ENCODE measurements around the gene RASSF1.
A peak's percentile ranks its signal among the peaks of the same experiment; 100 is the strongest.

Gene RASSF1

GRCh38 chr3:50303013-50303815, 37.4 kb downstream of the RASSF1 start, which contains the start of gene HYAL1:
Gene HYAL1, minus strand, starts transcription at chr3:50303574. Its CDS starts 618 bp downstream, at chr3:50302956.
- Histone ChIP-seq H3K9ac (ENCODE audit: low read length) (peak within 1 kb of the TSS; percentile 25), H3K27me3 (replicated peaks; ENCODE audit: control insufficient read depth, insufficient read depth, low read length) (no peaks in the 10 kb centered on the region), H3K9me3 (ENCODE audit: control insufficient read depth, low read length) (no peaks in the 10 kb centered on the region), H3K4me3 (ENCODE audit: low read length) (no peak within 1 kb of the TSS), H3K36me3 (ENCODE audit: control insufficient read depth, insufficient read depth, low read length, severe bottlenecking) (no peaks in the 10 kb centered on the region), H3K4me1 (ENCODE audit: control insufficient read depth, insufficient read depth, low read length) (peaks cover 18% of the 10 kb centered on the region)
- no peak for DNase-seq (ENCODE audit: low read depth)

DNA sequence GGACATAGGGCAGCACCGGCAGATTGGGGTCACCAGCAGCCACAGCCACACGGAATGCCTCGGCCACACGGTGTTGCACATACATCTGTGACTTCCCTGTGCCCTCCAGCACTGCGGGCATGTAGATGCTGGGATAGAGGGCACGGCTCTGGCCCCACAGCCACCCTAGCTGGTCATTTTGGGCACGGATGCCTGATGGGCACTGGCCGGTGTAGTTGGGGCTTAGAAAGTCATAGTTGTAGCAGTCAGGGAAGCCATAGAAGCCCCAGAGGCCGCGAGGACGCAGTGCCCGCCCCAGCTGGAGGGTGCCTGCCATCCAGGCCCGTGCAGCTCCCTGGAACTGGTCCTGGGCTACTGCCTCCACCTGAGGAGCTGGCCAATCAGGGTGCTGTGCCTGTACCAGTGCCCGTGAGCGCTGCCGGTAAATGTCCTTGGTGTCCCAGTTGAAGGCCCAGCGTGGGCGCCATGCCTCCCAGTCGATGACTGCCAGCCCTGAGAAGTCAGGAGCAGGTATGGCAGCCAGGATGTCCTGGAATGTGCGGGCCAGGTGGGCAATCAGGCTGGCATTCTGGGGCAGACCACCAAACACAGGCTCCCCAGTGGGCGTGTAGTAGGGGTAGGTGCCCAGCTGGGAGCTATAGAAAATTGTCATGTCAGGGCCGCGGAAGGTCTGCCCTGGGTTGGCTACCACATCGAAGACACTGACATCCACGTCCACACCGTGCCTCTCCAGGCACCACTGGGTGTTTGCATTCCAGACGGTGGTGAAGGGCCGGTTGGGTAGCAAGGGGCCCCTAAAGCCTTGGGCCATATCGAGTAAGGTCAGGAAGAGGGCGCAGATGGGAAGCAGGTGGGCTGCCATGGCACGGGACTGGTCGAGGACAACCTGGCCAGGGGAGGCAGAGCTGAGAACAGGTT, 38.3 kb downstream of the RASSF1 start:
- Histone ChIP-seq H3K27me3 (replicated peaks; ENCODE audit: control insufficient read depth, insufficient read depth, low read length) (no peaks in the 10 kb centered on the region), H3K4me1 (ENCODE audit: control insufficient read depth, insufficient read depth, low read length) (peaks cover 22% of the 10 kb centered on the region), H3K9ac (ENCODE audit: low read length) (no peak overlapping the region), H3K4me3 (ENCODE audit: low read length) (no peak overlapping the region), H3K36me3 (ENCODE audit: control insufficient read depth, insufficient read depth, low read length, severe bottlenecking) (no peaks in the 10 kb centered on the region), H3K9me3 (ENCODE audit: control insufficient read depth, low read length) (no peaks in the 10 kb centered on the region)
- DNase-seq (ENCODE audit: low read depth): no peak

DNA sequence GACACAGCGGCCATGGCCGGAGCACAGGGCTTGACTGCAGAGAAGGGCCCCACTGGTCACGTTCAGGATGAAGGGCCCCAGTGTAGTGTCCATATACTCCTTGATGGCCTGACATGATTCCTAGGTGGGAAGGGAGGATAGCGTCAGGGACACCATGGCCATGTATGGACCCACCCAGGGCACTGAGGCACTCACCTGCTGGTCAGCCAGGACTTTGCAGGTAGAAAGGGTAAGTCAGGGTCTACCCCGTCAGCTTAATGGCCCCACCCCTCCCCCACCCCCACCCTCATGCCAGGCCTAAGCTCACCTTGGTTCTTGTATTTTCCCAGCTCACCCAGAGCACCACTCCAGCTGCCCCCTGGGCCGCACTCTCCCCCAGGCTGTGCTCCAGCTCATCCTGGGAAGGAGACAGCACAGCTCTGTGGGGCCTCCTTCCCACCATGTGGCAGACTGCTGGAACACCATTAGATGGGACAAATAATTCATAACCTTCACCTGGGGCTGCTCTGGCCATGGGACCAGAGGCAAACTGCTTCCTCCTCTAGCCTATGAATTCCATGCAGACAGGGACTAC, 39.9 kb downstream of the RASSF1 start:
- peaks cover 22% of the 10 kb centered on the region for H3K4me1 ChIP-seq (ENCODE audit: control insufficient read depth, insufficient read depth, low read length)
- no peaks in the 10 kb centered on the region for H3K36me3 ChIP-seq (ENCODE audit: control insufficient read depth, insufficient read depth, low read length, severe bottlenecking)
- no peak for DNase-seq (ENCODE audit: low read depth)
- H3K4me3 ChIP-seq (ENCODE audit: low read length): peak overlapping the region; percentile 80
- no peaks in the 10 kb centered on the region for H3K27me3 ChIP-seq (replicated peaks; ENCODE audit: control insufficient read depth, insufficient read depth, low read length)
- H3K9me3 ChIP-seq (ENCODE audit: control insufficient read depth, low read length): no peaks in the 10 kb centered on the region
- H3K9ac ChIP-seq (ENCODE audit: low read length): no peak overlapping the region

GRCh38 chr3:50299929-50300680, 40.5 kb downstream of the RASSF1 start:
- Histone ChIP-seq H3K27me3 (replicated peaks; ENCODE audit: control insufficient read depth, insufficient read depth, low read length) (no peaks in the 10 kb centered on the region), H3K36me3 (ENCODE audit: control insufficient read depth, insufficient read depth, low read length, severe bottlenecking) (no peaks in the 10 kb centered on the region), H3K4me3 (ENCODE audit: low read length) (peak overlapping the region; percentile 80), H3K4me1 (ENCODE audit: control insufficient read depth, insufficient read depth, low read length) (peaks cover 22% of the 10 kb centered on the region), H3K9ac (ENCODE audit: low read length) (peak overlapping the region; percentile 91), H3K9me3 (ENCODE audit: control insufficient read depth, low read length) (no peaks in the 10 kb centered on the region)
- peak; percentile 61 for DNase-seq (ENCODE audit: low read depth)

GRCh38 chr3:50299638-50299928, 41.1 kb downstream of the RASSF1 start:
- no peaks in the 10 kb centered on the region for H3K27me3 ChIP-seq (replicated peaks; ENCODE audit: control insufficient read depth, insufficient read depth, low read length)
- peak overlapping the region; percentile 91 for H3K9ac ChIP-seq (ENCODE audit: low read length)
- no peaks in the 10 kb centered on the region for H3K36me3 ChIP-seq (ENCODE audit: control insufficient read depth, insufficient read depth, low read length, severe bottlenecking)
- peaks cover 22% of the 10 kb centered on the region for H3K4me1 ChIP-seq (ENCODE audit: control insufficient read depth, insufficient read depth, low read length)
- peak overlapping the region; percentile 80 for H3K4me3 ChIP-seq (ENCODE audit: low read length)
- DNase-seq (ENCODE audit: low read depth): no peak
- H3K9me3 ChIP-seq (ENCODE audit: control insufficient read depth, low read length): no peaks in the 10 kb centered on the region

DNA sequence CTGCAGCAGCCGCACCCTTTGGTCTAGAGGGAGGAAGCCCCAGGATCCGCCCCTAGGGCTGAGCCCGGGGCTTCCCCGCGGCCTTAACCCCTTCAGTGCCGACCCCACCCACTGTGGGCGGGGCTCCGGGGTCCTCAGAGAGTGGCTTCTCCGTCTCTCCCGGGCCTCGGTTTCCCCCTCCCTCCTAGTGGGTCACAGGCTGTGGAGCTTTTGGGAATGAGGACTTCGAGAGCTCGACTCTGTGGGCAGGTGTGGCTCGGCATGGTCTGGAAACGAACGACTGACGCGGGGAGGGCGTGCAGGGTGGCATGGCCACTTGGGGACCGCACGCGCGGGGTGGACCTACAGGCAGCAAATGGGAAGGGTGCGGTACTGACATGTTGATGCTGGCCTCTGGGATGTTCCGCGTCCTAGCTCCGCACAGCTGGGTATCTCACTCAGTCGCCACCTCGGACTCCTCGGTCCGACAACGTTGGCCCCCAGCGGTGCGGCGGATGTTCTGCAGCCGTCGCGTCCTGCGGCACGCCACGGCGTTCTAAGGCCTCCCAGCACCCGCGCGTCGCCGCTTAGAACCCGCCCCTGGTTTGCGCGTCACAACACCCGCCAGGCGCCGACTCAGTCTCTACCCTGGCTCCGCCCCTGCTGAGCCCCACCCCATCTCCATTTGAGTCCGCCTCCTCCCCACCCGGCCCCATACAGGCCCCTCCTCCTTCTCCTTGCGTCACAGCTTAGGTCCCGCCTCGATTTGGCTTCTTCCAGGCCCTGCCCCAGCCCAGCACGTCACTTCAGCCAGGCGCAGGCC, 41.6 kb downstream of the RASSF1 start, which contains the start of the genes HYAL3 and NAA80:
Gene HYAL3, minus strand, starts transcription at position 570 of the 802 bp plus-strand sequence. CDS start 3,803 bp downstream, outside the sequence.
Gene NAA80, minus strand, starts transcription at position 570 of the 802 bp plus-strand sequence. CDS start 1,942 bp downstream, outside the sequence.
- H3K36me3 ChIP-seq (ENCODE audit: control insufficient read depth, insufficient read depth, low read length, severe bottlenecking): no peaks in the 10 kb centered on the region
- DNase-seq (ENCODE audit: low read depth): peak; percentile 100
- H3K9ac ChIP-seq (ENCODE audit: low read length): peak within 1 kb of the TSS; percentile 95
- H3K4me1 ChIP-seq (ENCODE audit: control insufficient read depth, insufficient read depth, low read length): peaks cover 22% of the 10 kb centered on the region
- H3K4me3 ChIP-seq (ENCODE audit: low read length): peak within 1 kb of the TSS; percentile 87
- no peaks in the 10 kb centered on the region for H3K27me3 ChIP-seq (replicated peaks; ENCODE audit: control insufficient read depth, insufficient read depth, low read length)
- no peaks in the 10 kb centered on the region for H3K9me3 ChIP-seq (ENCODE audit: control insufficient read depth, low read length)

- H3K9ac ChIP-seq (ENCODE audit: low read length): peak overlapping the region; percentile 95
- H3K4me3 ChIP-seq (ENCODE audit: low read length): peak overlapping the region; percentile 87
- no peaks in the 10 kb centered on the region for H3K9me3 ChIP-seq (ENCODE audit: control insufficient read depth, low read length)
- no peaks in the 10 kb centered on the region for H3K36me3 ChIP-seq (ENCODE audit: control insufficient read depth, insufficient read depth, low read length, severe bottlenecking)
- peaks cover 27% of the 10 kb centered on the region for H3K4me1 ChIP-seq (ENCODE audit: control insufficient read depth, insufficient read depth, low read length)
- no peaks in the 10 kb centered on the region for H3K27me3 ChIP-seq (replicated peaks; ENCODE audit: control insufficient read depth, insufficient read depth, low read length)
- DNase-seq (ENCODE audit: low read depth): peak; percentile 20
These were observed 42.5 kb downstream of the RASSF1 start for GRCh38 chr3:50297896-50298725.

- no peak overlapping the region for H3K4me3 ChIP-seq (ENCODE audit: low read length)
- H3K4me1 ChIP-seq (ENCODE audit: control insufficient read depth, insufficient read depth, low read length): peaks cover 33% of the 10 kb centered on the region
- no peaks in the 10 kb centered on the region for H3K9me3 ChIP-seq (ENCODE audit: control insufficient read depth, low read length)
- no peaks in the 10 kb centered on the region for H3K36me3 ChIP-seq (ENCODE audit: control insufficient read depth, insufficient read depth, low read length, severe bottlenecking)
- no peaks in the 10 kb centered on the region for H3K27me3 ChIP-seq (replicated peaks; ENCODE audit: control insufficient read depth, insufficient read depth, low read length)
- no peak overlapping the region for H3K9ac ChIP-seq (ENCODE audit: low read length)
- no peak for DNase-seq (ENCODE audit: low read depth)
These were observed 43.3 kb downstream of the RASSF1 start for GRCh38 chr3:50297384-50297775.

GRCh38 chr3:50296721-50297383, 43.8 kb downstream of the RASSF1 start:
- DNase-seq (ENCODE audit: low read depth): no peak
- peaks cover 33% of the 10 kb centered on the region for H3K4me1 ChIP-seq (ENCODE audit: control insufficient read depth, insufficient read depth, low read length)
- no peaks in the 10 kb centered on the region for H3K36me3 ChIP-seq (ENCODE audit: control insufficient read depth, insufficient read depth, low read length, severe bottlenecking)
- no peak overlapping the region for H3K4me3 ChIP-seq (ENCODE audit: low read length)
- no peaks in the 10 kb centered on the region for H3K9me3 ChIP-seq (ENCODE audit: control insufficient read depth, low read length)
- H3K9ac ChIP-seq (ENCODE audit: low read length): no peak overlapping the region
- no peaks in the 10 kb centered on the region for H3K27me3 ChIP-seq (replicated peaks; ENCODE audit: control insufficient read depth, insufficient read depth, low read length)
